ENCODE measurements around the gene CHKB.

DNA sequence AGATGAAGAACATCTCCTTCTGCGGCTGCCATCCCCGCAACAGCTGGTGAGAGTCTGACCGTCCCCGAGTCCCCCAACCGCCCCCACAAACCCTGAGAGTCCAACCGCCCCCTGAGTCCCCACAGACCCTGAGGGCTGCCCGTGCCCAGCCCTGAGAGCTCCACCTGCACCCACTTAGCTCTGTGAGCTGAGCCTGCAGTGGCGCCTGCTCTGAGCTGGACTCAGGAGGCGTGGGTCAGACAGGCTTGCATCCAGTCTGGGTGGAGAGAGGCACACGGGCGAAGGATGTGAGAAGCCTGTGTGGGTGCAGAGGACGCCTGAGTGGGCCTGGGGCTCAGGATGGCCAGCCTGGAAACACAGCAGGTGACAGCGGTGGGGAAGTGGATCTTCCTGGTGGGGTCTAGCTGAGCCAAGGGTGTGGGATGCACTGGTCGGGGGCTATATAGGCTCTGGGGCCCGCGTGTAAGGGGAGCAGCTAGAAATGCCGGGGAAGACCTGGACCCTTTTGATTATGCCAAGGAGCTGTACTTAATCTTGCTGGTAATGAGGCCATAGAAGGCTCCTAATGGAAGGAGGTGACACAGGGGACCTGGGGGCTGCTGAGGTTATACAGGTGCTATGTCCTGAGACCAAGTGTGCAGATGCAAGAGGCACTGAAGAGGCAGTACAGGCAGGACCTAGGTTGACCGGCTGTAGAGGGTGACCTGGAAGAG, 24.5 kb upstream of the CHKB start:
- TF ChIP-seq HDAC2 (IDR thresholded peaks at IDR 0.05; ENCODE audit: borderline replicate concordance in 1 of 2, low read depth in 2 of 2, low read length in 2 of 2) (no peak), POLR2A (IDR thresholded peaks at IDR 0.05; ENCODE audit: control extremely low read depth in 1 of 2, low read depth in 2 of 2, low read length in 2 of 2) (no peak), CREB1 (IDR thresholded peaks at IDR 0.05) (no peak), CBX5 (IDR thresholded peaks at IDR 0.05; ENCODE audit: low read depth, low read length) (no peak), SP1 (IDR thresholded peaks at IDR 0.05; ENCODE audit: low read depth, low read length) (no peak), EZH2 (IDR thresholded peaks at IDR 0.05; ENCODE audit: low read depth, low read length, severe bottlenecking) (no peak), RAD21 (IDR thresholded peaks at IDR 0.05 in 1 of 2, conservative IDR thresholded peaks at IDR 0.05 in 1 of 2; ENCODE audit: low read depth in 2 of 2, low read length in 2 of 2) (no peak), EP300 (IDR thresholded peaks at IDR 0.05; ENCODE audit: borderline replicate concordance in 1 of 2, low read depth in 2 of 2, low read length in 2 of 2) (no peak), FOSL1 (IDR thresholded peaks at IDR 0.05; ENCODE audit: insufficient read depth, low read depth, low read length) (no peak)
- TF ChIP-seq, protein P1, sequence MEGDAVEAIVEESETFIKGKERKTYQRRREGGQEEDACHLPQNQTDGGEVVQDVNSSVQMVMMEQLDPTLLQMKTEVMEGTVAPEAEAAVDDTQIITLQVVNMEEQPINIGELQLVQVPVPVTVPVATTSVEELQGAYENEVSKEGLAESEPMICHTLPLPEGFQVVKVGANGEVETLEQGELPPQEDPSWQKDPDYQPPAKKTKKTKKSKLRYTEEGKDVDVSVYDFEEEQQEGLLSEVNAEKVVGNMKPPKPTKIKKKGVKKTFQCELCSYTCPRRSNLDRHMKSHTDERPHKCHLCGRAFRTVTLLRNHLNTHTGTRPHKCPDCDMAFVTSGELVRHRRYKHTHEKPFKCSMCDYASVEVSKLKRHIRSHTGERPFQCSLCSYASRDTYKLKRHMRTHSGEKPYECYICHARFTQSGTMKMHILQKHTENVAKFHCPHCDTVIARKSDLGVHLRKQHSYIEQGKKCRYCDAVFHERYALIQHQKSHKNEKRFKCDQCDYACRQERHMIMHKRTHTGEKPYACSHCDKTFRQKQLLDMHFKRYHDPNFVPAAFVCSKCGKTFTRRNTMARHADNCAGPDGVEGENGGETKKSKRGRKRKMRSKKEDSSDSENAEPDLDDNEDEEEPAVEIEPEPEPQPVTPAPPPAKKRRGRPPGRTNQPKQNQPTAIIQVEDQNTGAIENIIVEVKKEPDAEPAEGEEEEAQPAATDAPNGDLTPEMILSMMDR (IDR thresholded peaks at IDR 0.05; ENCODE audit: control extremely low read depth in 1 of 3, insufficient read depth in 1 of 3, low read depth in 1 of 3, low read length in 3 of 3), result no peak
